Anterior cingulate cortex (tissue), 58 donors: ENCODE data around the gene MANSC4.
A peak's percentile ranks its signal among the peaks of the same experiment; 100 is the strongest.
"Not testable (repeated sequence)": the region's sequence is repeated elsewhere in the genome, so short reads cannot be mapped to it uniquely, and the experiment has no call there.

Source experiments
- DNase-seq, 58 donors: peaks; one replicate each; lab custom pipeline; 2025; lab: John Stamatoyannopoulos, UW

Gene MANSC4

DNA sequence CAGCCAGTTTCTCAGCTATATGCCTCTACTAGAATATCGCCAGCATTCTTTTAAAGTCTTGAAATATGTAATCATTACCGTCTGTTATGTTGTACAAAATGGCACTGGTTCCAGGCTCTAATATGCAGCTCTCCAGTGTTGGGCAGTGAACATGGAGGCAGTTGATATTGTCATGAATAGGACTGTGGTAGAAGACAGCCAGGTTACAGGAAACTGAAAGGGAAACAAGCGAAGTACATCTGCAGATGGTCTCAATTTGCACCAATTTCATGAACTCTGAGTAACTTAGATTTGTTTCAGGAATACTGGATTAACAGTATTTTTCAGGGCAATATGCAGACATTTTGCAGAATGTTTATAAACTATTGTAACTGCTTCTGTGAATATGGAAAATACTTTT lies 13.4 kb downstream of the MANSC4 start:
- no peak for DNase-seq

DNA sequence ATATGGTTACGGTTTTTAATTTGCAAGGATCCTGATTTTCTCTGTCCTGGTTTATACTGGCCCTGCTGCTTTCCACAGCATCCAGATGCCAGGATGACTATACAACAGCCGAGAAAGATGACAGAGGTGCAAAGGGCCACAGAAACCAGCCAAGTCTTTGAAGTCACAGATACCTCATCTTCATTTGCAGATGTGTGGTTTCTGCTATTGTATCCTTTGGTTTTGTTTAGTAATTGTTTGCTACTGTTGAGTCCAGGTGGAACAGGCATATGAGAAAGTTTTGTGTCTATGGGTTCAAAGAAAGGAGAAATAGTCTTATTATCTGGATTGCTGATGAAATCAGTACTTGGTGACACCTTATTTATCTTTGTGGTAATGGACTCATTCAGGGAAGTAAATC lies 17.3 kb downstream of the MANSC4 start:
- no peak for DNase-seq

DNA sequence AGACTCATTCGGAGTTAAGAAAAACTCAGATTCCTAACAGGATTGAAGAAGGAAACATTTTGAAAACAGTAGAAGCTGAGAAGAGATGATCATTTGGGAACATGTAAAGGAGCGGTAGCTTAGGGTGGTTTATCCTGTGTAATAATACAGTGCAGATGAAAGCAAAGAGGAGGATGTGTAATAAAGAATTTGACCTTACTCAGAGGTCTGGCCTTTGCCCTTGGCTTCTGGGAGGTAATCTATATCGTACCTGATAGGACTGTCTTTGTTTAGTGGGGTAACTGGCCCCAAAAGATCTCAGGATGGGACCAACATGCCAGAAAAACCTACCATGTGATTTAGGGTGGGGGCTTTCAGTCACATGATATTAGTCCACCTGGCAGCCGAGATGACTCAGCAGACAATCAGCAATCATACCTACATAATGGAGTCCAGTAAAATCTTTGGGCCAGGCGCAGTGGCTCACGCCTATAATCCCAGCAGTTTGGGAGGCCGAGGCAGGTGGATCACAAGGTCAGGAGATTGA lies 23.3 kb downstream of the MANSC4 start:
- DNase-seq, result no peak

DNA sequence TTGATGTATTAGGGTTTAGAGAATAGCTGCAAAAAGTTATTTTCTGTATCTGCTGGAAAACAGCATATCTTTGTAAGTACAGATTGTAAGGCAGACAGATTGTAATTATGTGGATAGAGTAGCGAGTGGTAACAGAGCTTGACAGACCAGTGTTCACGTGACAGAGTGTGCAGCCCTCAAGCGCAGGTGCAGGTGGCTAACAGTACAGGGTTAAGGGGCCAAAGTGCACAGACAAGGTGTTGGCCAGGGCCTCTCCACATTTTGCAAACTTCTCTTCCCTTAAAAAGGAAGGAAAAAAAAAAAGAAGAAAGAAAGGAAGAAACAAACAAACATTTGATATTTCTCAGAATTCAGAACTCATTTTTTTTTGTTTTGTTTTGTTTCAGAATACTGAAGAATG lies 25.2 kb downstream of the MANSC4 start:
- DNase-seq, result no peak

DNA sequence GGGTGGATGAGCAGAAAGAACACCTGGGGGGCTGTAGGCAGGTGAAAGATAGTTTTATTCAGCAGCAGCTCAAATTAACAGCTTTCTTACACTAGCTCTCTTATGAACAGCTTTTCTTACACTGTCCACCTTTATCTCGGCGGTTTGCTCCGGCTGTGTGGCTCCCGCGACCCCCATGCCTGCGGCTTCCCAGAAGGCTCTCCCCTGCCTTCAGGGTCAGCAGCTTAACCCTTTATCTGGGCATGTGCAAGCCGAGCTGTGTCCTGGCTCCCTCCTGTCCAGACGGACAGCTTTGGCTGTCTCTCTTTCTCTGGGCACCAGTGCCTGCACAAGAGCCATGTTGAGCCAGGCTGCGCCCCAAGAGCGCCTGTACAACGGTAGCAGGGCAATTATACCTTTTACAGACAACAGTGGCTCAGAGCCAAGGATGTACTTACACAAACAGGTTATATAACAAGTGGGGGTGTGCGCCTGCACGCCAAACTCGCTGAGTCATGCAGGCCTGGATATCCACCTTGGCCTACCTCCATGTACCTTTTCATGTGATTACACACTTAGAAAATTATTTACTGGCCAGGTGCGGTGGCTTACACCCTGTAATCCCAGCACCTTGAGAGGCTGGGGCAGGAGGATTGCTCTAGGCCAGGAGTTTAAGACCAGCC lies 28.5 kb downstream of the MANSC4 start:
- no peak for DNase-seq

DNA sequence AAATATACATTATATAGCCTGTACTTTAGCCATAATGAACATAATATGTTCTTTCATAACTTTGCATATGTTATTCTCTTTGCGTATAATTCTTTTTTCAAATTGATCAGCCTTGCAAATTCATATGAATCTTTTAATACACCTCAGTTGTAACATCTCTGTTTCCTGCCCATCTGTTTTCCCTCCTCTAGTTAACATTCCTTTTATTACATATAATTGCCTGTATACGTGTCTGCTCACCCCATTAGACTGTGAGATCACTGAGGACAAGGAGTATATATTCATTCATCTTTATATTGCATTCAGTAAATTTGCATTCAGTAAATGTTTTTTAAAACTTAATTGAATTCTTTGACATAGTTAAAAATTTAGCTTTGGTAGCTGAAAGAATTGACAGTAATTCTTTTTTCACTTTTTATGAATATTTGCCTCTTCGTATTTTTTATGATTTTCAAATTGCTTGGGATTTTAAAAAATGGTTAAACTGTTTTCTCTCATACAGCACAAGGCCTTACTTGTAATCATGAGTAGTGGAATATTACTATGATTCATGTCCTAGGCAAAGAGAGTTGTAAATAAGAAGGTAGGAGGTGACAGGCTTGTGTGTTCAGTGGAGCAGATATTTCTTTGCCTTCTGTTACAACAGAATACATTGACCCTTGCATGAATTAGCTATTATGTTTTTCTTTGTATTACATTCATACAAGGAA lies 32.8 kb downstream of the MANSC4 start:
- DNase-seq, result no peak

DNA sequence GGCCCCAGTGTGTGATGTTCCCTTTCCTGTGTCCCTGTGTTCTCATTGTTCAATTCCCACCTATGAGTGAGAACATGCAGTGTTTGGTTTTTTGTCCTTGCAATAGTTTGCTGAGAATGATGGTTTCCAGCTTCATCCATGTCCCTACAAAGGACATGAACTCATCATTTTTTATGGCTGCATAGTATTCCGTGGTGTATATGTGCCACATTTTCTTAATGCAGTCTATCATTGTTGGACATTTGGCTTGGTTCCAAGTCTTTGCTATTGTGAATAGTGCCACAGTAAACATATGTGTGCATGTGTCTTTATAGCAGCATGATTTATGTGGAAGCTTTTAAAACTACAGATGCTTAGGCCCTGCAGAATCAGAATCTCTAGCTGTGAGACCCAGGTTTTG lies 34.3 kb downstream of the MANSC4 start:
- DNase-seq, result not testable (repeated sequence)

DNA sequence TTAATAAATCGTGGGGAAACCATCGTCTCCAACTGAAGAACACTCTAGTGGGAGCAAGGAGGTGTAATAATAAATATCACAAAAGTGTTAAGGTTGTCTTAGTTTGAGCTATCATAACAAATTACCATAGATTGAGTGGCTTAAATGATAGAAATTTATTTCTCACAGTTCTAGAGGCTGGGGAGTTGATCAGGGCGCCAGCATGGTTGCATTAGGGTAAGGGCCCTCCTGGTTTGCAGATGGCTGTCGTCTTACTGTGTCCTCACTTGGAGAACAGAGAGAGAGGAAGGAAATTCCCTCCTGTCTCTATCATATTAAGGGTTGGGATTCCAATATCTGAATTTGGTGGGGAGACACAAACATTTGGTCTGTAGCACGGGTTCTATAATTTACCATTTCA lies 36.4 kb downstream of the MANSC4 start:
- DNase-seq, result no peak

DNA sequence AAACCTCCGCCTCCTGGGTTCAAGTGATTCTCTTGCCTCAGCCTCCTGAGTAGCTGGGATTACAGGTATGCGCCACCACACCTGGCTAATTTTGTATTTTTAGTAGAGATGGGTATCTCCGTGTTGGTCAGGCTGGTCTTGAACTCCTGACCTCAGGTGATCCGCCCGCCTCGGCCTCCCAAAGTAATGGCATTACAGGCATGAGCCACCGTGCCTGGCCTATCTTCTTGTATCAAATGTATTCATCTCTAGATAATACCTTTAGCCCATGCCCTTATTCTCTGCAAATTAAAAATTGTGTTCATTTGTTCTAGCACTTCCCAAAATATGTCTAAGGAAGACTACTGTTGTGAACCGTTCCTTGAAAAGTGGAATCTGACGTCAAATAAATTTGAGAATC lies 45.7 kb downstream of the MANSC4 start:
- not testable (repeated sequence) for DNase-seq

DNA sequence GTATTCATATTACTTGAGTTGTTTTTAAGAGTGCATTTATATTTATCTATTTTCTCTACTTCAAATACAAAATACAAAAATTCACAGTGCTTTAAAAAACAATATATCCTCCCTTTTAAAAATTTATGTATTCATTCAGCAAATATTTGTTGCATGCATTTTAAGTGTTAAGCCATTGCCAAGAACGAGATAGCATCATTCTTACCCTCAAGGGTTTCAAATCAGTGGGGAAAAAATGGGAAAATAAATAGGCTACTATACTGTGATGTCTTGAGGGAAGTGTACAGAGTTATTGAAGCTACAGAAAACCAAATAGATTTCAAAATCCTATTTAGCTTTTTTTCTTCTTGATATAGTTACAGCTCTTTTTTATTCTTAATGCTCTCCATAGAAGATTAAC lies 46.2 kb downstream of the MANSC4 start:
- no peak for DNase-seq

DNA sequence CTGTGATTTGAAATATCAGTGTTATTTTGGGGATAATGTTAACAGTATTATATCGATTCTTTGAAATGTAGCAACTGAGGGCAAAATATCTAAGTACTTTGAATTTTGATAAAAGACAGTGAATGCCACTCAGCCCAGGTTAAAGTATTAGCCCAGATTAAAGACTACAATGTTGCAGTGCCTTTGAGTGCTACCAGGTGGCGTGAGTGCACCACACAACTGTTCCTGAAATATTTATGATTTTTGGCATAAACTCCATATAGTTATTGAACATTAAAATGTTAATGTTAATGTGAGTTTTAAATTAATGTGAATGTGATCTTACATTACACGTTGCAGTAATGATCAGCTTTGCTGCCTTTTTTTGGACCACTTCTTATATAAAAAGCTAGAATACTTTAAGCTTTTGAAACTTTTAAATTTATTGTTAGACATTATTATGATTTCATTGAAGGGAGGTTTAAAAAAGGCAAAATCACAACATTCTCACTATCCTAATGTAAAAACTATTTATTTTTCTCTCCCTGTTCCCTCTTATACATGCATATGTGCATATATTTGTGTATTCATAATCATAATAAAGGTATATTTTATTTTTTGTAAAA lies 46.9 kb downstream of the MANSC4 start:
- DNase-seq, result peak in 1 of 58 donors; percentile 5

DNA sequence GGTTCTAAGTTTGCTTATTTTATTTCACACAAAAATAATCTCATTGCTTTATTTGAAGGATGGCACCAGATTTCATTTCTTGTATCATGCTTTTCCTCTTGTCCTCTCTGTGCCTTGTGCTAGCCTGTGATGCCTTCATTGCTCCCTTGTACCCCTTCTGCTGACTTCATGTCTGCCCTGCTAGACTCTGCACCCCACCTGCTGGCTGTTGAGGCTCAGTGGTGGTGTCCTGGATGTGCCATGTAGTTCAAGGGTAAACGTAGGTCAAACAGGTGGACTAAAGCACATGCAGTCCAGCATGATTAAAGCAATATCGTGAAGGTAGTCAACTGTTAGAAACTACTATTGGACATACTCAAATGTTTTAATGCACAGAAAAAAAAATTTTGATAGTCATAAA lies 47.8 kb downstream of the MANSC4 start:
- no peak for DNase-seq

DNA sequence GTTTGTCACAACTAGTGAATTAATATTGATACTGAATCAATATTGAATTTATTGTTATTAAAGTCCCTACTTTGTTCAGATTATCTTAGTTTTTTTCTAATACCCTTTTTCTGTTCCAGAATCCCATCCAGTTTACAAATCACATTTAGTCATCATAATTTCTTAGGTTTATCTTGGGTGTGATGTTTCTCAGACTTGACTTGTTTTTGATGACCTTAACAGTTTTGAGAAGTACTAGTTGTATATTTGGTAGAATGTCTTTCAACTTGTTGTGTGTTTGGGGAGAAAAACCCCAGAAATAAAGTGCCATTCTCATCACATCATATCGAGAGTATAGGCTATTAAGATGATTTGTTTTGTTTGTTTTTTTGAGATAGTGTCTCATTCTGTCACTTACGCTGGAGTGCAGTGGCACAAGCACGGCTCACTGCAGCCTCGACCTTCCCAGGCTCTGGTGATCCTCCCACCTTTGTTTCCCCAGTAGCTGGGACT lies 49.9 kb downstream of the MANSC4 start:
- DNase-seq, result no peak

DNA sequence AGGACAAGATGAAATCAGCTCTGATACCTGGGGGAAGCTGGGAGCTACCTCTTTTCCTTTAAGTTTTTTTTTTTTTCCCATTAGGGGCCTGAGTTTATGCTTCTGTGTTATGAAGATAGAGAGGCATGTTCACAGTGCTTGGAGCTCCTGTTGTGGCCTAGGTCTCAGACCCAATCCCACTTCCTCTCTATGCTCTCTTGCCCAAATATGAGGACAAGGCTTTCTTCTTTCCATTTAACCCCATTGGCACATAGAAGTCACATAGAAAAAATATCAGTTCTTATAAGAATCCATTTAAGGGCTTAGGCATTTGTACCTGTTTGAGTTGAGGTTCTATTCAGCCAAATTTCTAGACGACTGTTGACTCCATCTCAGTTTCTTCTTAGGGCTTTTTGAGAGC lies 56.8 kb downstream of the MANSC4 start:
- DNase-seq, result no peak
